ENCODE measurements around the gene CACNA1I.

GRCh38 chr22:39717099-39717498 lies 146.5 kb downstream of the CACNA1I start:
- TF ChIP-seq, protein P1, sequence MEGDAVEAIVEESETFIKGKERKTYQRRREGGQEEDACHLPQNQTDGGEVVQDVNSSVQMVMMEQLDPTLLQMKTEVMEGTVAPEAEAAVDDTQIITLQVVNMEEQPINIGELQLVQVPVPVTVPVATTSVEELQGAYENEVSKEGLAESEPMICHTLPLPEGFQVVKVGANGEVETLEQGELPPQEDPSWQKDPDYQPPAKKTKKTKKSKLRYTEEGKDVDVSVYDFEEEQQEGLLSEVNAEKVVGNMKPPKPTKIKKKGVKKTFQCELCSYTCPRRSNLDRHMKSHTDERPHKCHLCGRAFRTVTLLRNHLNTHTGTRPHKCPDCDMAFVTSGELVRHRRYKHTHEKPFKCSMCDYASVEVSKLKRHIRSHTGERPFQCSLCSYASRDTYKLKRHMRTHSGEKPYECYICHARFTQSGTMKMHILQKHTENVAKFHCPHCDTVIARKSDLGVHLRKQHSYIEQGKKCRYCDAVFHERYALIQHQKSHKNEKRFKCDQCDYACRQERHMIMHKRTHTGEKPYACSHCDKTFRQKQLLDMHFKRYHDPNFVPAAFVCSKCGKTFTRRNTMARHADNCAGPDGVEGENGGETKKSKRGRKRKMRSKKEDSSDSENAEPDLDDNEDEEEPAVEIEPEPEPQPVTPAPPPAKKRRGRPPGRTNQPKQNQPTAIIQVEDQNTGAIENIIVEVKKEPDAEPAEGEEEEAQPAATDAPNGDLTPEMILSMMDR (IDR thresholded peaks at IDR 0.05), result no peak
- no peak for TF ChIP-seq POLR2A (IDR thresholded peaks at IDR 0.05)

Measured in body of pancreas (tissue), 4 donors.